Heart left ventricle (tissue), 13 donors: ENCODE results near the gene AICDA.

ENCODE experiments used
- CTCF ChIP-seq, 12 donors: fragments of 200-600 bp; sonication (generic) in 4 of 12; IDR thresholded peaks; one replicate each; pipeline versions ENCODE4 v1.5.0 to v1.8.0; 2018 to 2022; ENCODE audit warnings: antibody characterized with exemption in 12 of 12, mild to moderate bottlenecking in 5 of 12
- POLR2A ChIP-seq, 2 donors: fragments of 450-650 bp; IDR thresholded peaks; one replicate each; pipeline ENCODE4 v1.6.1; 2017; ENCODE audit warnings: antibody characterized with exemption in 2 of 2, mild to moderate bottlenecking in 2 of 2, moderate library complexity in 2 of 2
- donor health status: ischemic (EF 13 %, LVEDD 7.1; RV severe dilation, severe dysfunction).
- donor health status: DM: no; HTN: yes; CAD: no.
- donor health status: DM: no; HTN: no; CAD: no.
- donor health status: ischemic (EF 25% LVEDD 6.9; RV normal size, moderate dysfunction).
- donor health status: ischemic (EF 25% LVEDD 5.7; RV mildly dilated, moderate dysfunction).
- donor health status: ischemic (EF 35%, LVEDD 5.7; RV mildly dilated, moderate dysfunction).
- donor health status: nonischemic (EF 11% LVEDD 7.7; RV severe dilation, severe dysfunction).
- donor health status: DM: yes; HTN: yes; CAD: no.
- donor health status: PGD.
- donor health status: ischemic (EF 29% LVEDD 5.4; RV normal size, mild dysfunction).
- donor health status: nonischemic (EF 23%, LVEDD 6.1; RV moderate dilation, normal function).

GRCh38 chr12:8554451-8555195 lies 58.0 kb downstream of the AICDA start:
- TF ChIP-seq POLR2A (IDR thresholded peaks at IDR 0.05) (no peak), CTCF (IDR thresholded peaks at IDR 0.05) (no peak)
